Ovary (tissue), 1 donor: Measurements from ENCODE around the gene GOLGA3.

Experiments used
- EP300 ChIP-seq: sonication (generic); formaldehyde crosslinking; IDR thresholded peaks from one replicate; pipeline ENCODE4 v1.6.1; 2017; ENCODE audit warnings: antibody characterized with exemption
- POLR2A ChIP-seq: fragments of 450-650 bp; IDR thresholded peaks from one replicate; pipeline ENCODE4 v1.6.1; 2017; ENCODE audit warnings: antibody characterized with exemption, mild to moderate bottlenecking, moderate library complexity

- no peak for TF ChIP-seq POLR2A
- TF ChIP-seq EP300, result no peak
Measured at GRCh38 chr12:132774159-132774558, 54.5 kb downstream of the GOLGA3 start.
